ENCODE data around the gene CELSR1. TPM values are rescaled to one million over a fixed set of nuclear protein-coding genes. Genes with fewer than 3 reads are reported as not detected.

CELSR1 gene
- total and polyA plus RNA-seq, 2 donors from 2014 or later: 15.7 to 49.9 TPM

DNA sequence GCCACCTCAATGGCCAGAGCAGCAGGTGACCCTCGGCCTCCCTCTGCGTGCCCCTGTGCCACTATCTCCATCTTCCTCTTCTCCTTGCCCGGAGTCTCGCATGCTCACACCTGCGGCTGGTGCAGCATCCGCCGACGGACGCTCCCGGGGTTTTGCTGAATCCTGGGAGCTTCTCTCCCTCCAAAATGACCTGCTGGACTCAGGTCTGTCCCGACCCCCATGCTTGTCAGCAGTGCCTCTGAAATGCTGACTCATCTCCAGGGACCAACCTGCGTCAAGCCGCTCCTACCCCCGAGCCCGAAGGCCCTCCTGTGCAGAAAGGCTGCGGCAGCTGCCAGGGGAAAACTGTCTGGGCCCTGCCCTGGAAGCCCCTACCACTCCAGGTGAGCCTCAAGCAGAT, 58.4 kb downstream of the CELSR1 start:
- H3K27ac ChIP-seq (ENCODE audit: low read depth in 2 of 2, low read length in 2 of 2): peak overlapping the region in 1 of 2 donors; percentile 76
- TF ChIP-seq, protein P1, sequence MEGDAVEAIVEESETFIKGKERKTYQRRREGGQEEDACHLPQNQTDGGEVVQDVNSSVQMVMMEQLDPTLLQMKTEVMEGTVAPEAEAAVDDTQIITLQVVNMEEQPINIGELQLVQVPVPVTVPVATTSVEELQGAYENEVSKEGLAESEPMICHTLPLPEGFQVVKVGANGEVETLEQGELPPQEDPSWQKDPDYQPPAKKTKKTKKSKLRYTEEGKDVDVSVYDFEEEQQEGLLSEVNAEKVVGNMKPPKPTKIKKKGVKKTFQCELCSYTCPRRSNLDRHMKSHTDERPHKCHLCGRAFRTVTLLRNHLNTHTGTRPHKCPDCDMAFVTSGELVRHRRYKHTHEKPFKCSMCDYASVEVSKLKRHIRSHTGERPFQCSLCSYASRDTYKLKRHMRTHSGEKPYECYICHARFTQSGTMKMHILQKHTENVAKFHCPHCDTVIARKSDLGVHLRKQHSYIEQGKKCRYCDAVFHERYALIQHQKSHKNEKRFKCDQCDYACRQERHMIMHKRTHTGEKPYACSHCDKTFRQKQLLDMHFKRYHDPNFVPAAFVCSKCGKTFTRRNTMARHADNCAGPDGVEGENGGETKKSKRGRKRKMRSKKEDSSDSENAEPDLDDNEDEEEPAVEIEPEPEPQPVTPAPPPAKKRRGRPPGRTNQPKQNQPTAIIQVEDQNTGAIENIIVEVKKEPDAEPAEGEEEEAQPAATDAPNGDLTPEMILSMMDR (IDR thresholded peaks at IDR 0.05; ENCODE audit: borderline replicate concordance, extremely low read depth, insufficient read depth): no peak
- peaks cover 0 to 21% (median 9%) of the 10 kb centered on the region in 3 donors for H3K4me1 ChIP-seq (ENCODE audit: control insufficient read depth in 2 of 3, insufficient read depth in 2 of 3, low read depth in 1 of 3, low read length in 3 of 3)
- no peak overlapping the region for H3K9ac ChIP-seq (ENCODE audit: low read length in 3 of 3)
- no peak overlapping the region for H3K4me3 ChIP-seq (ENCODE audit: low read length in 3 of 3)
- peaks cover 0 to 7% (median 3%) of the 10 kb centered on the region in 3 donors for H3K9me3 ChIP-seq (ENCODE audit: control insufficient read depth in 2 of 3, insufficient read depth in 1 of 3, low read length in 3 of 3)
- FAIRE-seq: no peak
- intact Hi-C loops (cut with DNase I): no loop called here
- peak in 1 of 5 donors; percentile 64 for DNase-seq
- no peaks in the 10 kb centered on the region for H3K27me3 ChIP-seq (ENCODE audit: control insufficient read depth, insufficient read depth, low read length)
- H3K36me3 ChIP-seq (ENCODE audit: control insufficient read depth in 2 of 3, insufficient read depth in 3 of 3, low read length in 3 of 3): no peaks in the 10 kb centered on the region

DNA sequence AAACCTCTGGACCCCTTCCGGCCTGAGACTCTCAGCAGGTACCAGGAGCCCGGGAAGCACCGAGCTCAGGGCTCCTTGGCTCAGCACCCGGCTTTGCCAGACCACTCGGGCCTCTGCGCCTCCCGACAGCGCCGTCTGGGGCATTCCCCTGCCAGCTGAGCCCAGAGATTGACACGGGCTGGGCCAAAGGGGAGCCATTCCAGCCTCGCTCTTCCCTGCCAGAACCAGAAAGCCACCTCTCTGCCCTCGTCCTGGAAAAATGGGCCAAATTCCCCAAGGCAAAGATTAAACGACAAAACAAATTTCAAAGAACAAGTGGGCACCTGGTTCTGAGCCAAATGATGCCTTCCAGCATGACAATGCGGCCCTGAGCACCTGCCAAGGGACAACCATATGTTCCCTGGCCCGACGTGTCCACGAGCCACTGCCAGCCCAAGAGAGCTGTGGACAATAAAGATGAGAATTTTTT, 59.3 kb downstream of the CELSR1 start:
- H3K27me3 ChIP-seq (ENCODE audit: control insufficient read depth, insufficient read depth, low read length): no peaks in the 10 kb centered on the region
- H3K36me3 ChIP-seq (ENCODE audit: control insufficient read depth in 2 of 3, insufficient read depth in 3 of 3, low read length in 3 of 3): no peaks in the 10 kb centered on the region
- peak in 1 of 5 donors; percentile 67 for DNase-seq
- peak overlapping the region; percentile 68 to 74 for H3K27ac ChIP-seq (ENCODE audit: low read depth in 2 of 2, low read length in 2 of 2)
- peaks cover 0 to 7% (median 3%) of the 10 kb centered on the region in 3 donors for H3K9me3 ChIP-seq (ENCODE audit: control insufficient read depth in 2 of 3, insufficient read depth in 1 of 3, low read length in 3 of 3)
- intact Hi-C loops (cut with DNase I): no loop called here
- TF ChIP-seq, protein P1 (IDR thresholded peaks at IDR 0.05; ENCODE audit: borderline replicate concordance, extremely low read depth, insufficient read depth): no peak
- no peak for FAIRE-seq
- peaks cover 0 to 16% (median 3%) of the 10 kb centered on the region in 3 donors for H3K4me1 ChIP-seq (ENCODE audit: control insufficient read depth in 2 of 3, insufficient read depth in 2 of 3, low read depth in 1 of 3, low read length in 3 of 3)
- H3K4me3 ChIP-seq (ENCODE audit: low read length in 3 of 3): no peak overlapping the region
- no peak overlapping the region for H3K9ac ChIP-seq (ENCODE audit: low read length in 3 of 3)

DNA sequence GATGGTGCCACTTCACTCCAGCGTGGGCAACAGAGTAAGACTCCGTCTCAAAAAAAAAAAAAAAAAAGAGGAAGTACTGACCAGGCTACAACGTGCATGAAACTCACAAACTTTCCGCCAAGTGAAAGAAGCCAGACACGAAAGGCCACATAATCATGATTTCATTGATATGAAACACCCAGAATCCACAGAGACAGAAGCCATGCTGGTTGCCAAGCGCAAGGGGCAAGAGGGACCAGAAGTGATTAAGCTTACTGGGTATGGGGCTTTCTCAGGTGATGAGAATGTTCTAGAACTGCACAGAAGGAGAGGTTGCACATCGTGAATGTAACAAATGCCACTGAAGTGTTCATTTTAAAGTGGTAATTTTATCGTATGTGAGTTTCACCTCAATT, 60.9 kb downstream of the CELSR1 start:
- Histone ChIP-seq H3K27ac (ENCODE audit: low read depth in 2 of 2, low read length in 2 of 2) (no peak overlapping the region), H3K9me3 (ENCODE audit: control insufficient read depth in 2 of 3, insufficient read depth in 1 of 3, low read length in 3 of 3) (no peaks in the 10 kb centered on the region), H3K36me3 (ENCODE audit: control insufficient read depth in 2 of 3, insufficient read depth in 3 of 3, low read length in 3 of 3) (no peaks in the 10 kb centered on the region), H3K4me3 (ENCODE audit: low read length in 3 of 3) (no peak overlapping the region), H3K27me3 (ENCODE audit: control insufficient read depth, insufficient read depth, low read length) (no peaks in the 10 kb centered on the region), H3K4me1 (ENCODE audit: control insufficient read depth in 2 of 3, insufficient read depth in 2 of 3, low read depth in 1 of 3, low read length in 3 of 3) (peaks cover 0 to 9% (median 3%) of the 10 kb centered on the region in 3 donors), H3K9ac (ENCODE audit: low read length in 3 of 3) (no peak overlapping the region)
- DNase-seq: no peak
- intact Hi-C loops (cut with DNase I): no loop called here
- no peak for FAIRE-seq
- TF ChIP-seq, protein P1 (IDR thresholded peaks at IDR 0.05; ENCODE audit: borderline replicate concordance, extremely low read depth, insufficient read depth): no peak

Data from kidney (tissue), 14 donors.